ENCODE results near the gene CHRM4.
A peak's percentile ranks its signal among the peaks of the same experiment; 100 is the strongest.

Gene CHRM4

DNA sequence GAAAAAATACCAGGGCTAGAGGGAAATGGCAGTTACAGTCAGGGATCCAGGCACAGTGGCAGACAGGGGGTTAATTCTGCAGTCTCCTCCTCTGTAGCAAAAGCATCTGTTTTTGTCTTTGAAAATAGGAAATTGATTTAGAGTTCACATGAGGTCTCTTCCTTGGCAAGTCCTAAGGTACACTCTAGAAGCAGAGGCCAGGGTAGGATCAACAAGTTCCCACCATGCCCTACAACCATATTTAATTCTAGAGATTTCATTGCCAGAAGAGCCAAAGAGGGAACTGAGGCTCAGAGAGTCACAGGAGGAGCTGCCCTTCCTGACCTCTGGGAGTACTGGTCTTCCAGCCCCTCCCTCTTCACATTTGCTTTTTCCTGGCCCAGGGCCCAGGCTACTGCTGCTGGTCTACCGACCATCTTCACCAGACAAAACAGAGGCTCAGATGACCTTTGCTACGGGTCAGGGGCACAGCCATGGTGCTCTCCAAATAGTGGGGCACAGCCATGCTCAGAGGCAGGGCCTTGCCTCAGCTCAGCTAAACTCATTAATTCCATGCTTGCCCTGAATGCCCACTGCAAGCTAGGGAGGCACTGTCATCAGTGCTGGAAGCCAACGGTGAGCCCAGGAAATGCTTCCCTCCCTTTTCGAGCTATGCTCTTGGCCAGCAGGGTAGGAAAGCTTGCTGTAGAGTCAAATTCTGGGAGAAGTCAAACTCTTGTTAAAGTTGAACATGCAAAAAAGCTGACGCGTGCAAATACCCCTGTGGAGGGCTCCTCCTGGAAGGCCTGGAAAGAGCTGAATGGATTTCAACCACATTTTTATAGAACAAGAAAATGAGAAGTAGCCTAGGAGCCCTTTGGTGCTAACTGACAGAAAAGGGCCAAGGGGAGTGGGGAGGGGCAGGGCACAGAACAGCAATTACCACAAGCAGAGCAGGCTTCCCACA is 11.7 kb upstream of the CHRM4 start:
- no peak for DNase-seq

DNA sequence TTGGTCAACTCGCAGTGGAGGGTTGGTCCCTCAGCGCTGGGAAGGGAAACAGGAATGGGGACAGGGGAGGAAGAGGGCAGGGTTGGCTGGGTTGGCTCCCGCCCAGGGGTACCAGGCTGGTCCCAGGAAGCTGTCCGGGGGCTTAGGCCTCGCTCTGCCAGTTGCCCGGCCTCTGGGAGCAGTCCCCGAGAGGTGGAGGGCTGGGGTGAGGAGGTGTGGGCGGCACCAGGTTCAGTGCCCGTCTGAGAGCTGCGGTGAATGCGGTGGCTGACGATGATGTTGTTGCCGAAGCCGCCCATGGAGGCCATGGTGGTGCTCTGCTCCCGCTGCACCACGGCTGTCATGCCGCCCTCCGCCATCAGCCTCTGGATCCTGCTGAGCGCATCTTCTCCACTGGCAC is 6.0 kb upstream of the CHRM4 start:
- no peak for DNase-seq

- no peak for DNase-seq
Observed at GRCh38 chr11:46393759-46394158, 2.2 kb upstream of the CHRM4 start.

DNA sequence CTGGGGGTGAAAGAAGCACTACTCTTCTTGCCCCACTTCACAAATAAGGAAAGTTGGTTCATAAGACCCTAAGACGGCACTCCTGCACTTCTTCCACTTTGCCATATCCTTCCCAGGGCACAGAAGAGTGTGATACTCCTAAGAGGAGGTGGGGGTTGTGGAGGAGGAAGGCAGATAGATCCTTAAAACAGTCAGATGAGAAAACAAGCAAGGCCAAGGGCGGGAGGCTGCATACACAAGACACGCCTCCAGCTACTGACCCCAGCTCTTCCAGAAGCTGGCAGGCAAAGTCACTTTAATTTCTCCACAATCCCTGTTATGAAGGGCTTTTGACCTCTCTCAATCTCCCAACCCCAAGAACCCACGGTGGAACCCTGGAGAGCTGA is 1.6 kb upstream of the CHRM4 start:
- DNase-seq, result no peak

- DNase-seq, result no peak
Observed at GRCh38 chr11:46392421-46393230, 1.1 kb upstream of the CHRM4 start.

DNA sequence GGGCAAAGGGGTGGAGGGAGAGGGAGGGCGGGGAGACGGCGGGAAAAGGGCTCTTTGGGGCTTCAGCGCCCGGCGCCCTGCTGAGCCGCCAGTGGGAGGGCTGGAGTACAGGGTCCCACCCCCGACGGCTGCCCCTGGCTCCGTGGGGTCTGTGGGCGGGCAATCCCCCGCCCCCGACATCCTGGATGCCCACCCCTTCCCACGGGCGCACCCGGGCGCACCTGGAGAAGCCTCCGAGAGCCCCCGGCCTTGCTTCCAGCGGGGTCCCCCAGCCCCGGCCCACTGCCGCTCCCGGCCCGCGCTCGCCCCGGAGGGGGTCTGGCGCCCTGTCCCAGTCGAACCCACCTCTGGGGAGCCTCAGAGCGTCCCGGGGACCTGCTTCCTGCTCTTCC is 394 bp downstream of the CHRM4 start:
- DNase-seq, result peak; percentile 26

DNA sequence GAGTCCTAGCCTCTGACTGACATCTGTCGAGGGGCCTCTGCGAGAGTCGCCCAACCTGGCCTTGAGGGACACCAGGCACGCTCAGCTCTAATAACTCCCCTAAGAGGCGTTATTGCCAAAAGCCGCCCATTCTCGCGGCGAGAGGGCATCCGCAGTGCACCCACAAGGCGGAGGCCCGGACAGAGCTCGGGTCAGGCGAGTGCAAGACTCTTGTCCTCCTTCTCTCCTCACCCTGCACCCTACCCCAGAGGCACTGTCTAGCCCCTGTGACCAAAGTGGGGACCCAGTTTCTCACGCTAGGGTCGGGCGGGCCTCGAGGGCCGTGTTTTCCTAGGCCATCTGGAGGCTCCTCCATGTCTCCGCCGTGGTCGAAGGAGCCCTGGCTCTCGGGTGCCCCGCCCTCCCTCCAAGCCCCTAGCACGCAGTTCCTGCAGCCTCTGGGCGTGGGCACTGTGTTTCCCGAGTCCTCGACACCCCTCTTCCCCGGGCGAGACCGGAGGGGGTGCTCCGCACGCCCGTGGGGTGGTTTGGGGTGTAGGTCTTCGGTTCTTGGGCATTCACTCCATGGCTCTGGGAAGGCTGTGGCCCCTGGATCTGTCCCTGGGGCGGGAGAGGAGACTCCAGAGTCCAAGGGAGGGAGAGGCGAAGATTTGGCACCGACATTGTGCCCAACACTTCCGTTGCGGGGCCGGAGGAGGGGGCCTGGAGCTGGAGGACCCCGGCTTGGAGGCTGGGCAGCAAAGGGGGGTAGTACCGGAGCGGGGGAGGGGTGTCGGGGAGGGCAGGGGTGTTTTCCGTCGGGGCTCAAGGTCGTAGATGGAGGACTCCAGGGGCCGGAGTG is 1.0 kb downstream of the CHRM4 start:
- no peak for DNase-seq

- DNase-seq, result peak; percentile 74
Observed at GRCh38 chr11:46389450-46390330, 1.9 kb downstream of the CHRM4 start.

GRCh38 chr11:46388619-46389449 is 2.7 kb downstream of the CHRM4 start:
- peak; percentile 17 for DNase-seq

DNA sequence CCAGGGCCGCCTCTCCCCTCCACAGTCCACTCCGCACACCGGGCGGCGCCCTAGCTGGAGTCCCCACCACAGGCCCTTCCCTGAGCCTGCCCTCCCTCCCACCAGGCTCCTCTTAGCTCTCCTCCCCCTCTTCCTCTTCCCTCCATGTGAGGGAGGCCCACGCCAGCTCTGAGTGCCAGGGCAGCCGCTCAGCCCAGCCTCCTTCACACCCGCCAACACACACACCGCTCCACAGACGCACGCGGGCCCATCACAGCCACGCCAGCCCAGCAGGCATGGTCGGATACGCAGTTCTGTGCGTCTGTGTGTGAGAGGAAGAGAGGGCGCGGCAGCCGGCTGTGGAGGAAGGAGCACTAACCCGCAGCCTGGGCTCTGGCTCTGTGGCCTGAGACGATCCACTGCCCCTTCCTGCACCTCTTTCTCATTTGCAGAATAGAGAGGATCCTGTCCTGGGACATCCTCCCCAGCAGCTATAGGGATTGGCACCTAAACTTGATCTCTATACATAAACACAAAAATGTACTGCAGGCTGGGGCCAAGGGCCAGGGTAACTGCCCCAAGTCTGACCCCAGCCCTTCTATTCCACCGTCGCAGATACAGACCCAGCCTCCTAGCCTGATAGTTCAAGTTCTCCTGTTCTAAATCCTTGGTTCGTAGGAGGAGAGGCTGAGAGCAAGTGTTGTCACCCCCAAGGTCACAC is 3.5 kb downstream of the CHRM4 start:
- DNase-seq, result no peak

DNA sequence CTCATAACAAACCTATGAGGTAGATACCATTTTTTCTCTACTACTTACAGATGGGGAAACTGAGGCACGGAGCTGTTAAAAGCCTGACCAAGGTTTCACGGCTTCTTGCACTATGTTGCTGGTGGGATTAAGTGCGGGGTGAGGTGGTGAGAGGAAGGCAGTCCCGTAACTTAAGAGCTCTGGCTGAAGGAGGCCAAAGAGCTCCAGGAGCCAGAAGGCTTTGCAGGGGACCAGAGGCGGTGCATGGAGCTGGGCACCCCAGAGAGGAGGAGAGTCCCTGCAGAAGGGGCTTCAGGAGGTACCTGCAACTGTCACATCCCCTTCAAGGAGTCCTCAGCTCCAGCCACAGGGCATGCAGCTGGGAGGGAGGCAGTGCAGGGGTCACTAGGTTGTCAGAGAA is 4.1 kb downstream of the CHRM4 start:
- DNase-seq, result no peak

- no peak for DNase-seq
Observed at GRCh38 chr11:46386674-46387073, 4.9 kb downstream of the CHRM4 start.

GRCh38 chr11:46386005-46386578 is 5.5 kb downstream of the CHRM4 start:
- no peak for DNase-seq

DNA sequence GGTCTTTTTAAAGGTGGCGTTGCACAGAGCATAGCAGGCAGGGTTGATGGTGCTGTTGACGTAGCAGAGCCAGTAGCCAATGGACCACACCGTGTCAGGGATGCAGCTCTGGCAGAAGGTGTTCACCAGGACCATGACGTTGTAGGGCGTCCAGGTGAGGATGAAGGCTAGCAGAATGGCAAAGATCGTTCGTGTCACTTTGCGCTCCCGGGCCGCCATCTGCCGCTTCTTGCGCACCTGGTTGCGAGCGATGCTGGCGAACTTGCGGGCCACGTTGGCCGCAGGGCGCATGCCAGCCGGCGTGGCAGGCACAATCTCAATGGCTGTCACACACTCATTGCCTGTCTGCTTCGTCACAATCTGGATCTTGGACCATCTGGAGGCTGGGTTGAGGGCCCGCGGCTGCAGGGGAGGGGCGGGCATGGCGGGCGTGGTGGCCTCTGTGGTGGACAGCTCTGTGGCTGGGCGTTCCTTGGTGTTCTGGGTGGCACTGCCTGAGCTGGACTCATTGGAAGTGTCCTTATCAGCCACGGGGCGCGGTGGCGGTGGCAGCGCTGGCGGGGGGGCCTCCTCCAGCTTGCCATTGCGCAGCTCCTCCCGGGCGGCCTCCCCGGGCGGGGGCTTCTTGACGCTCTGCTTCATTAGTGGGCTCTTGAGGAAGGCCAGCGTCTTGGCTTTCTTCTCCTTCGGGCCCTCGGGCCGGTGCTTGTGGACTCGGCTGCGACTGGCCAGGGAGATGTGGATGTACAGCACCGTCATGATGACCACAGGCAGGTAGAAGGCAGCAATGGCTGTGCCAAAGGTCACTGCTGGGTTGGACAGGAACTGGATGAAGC is 6.2 kb downstream of the CHRM4 start:
- no peak for DNase-seq

GRCh38 chr11:46383974-46384701 is 7.4 kb downstream of the CHRM4 start:
- no peak for DNase-seq

DNA sequence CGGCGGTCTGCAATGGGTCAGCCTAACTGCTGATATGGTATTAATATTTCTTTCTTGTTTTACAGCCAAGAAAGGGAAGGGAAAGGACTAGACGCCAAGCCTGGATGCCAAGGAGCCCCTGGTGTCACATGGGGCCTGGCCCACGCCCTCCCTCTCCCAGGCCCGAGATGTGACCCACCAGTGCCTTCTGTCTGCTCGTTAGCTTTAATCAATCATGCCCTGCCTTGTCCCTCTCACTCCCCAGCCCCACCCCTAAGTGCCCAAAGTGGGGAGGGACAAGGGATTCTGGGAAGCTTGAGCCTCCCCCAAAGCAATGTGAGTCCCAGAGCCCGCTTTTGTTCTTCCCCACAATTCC is 8.2 kb downstream of the CHRM4 start:
- DNase-seq, result no peak

DNA sequence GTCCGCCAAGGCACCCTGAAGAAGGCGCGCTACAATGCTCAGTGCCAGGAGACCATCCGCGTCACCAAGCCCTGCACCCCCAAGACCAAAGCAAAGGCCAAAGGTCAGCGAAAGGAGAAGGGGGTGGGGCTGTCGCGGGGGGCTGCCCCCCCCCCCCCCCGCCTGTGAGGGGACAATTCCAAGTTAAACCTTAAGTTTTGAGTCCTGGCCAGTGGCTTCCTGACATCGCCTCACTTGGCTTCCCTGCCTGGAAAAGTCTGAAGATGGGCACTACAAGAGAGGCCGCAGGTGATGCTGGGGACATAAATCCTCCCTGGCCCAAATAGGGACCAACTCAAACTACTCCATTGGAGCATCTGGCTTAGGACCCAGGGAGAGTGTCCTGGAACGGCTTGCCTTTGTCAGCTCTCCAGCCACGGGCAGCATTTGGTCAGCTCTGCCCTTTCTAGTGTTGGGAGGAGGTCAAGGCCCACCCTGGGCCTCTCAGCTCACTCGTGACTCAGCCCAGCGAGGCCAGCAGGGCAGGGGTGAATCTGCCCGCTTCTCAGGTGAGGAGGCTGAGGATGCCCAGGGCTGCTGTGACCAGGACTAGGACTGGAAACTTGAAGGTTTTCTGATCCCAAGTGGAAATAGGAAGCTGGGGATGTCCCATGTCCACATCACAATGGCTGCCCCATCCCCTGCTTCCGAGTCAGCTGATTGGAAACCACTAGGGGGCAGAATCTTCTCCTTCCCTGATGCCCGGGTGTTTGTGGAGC is 8.8 kb downstream of the CHRM4 start:
- peak; percentile 39 for DNase-seq
